ENCODE measurements around the gene PRR35.

PRR35 gene

GRCh38 chr16:560204-560700, at the start of gene PRR35:
TSS of gene PRR35 (plus strand) at chr16:560394. CDS start at chr16:563295, 2,901 bp downstream.
- DNase-seq: no peak

- DNase-seq: no peak
Observed at GRCh38 chr16:512802-513201, 47.4 kb upstream of the PRR35 start.

GRCh38 chr16:513950-514349, 46.2 kb upstream of the PRR35 start:
- DNase-seq: no peak

- DNase-seq: no peak
Observed at GRCh38 chr16:515175-515938, 44.8 kb upstream of the PRR35 start.

- no peak for DNase-seq
Observed at GRCh38 chr16:515939-516226, 44.3 kb upstream of the PRR35 start.

- no peak for DNase-seq
Observed at GRCh38 chr16:516301-516700, 43.9 kb upstream of the PRR35 start.

- no peak for DNase-seq
Observed at GRCh38 chr16:518858-519257, 41.3 kb upstream of the PRR35 start.

- DNase-seq: no peak
Observed at GRCh38 chr16:519425-519824, 40.8 kb upstream of the PRR35 start.

- no peak for DNase-seq
Observed at GRCh38 chr16:519841-520687, 40.1 kb upstream of the PRR35 start.

GRCh38 chr16:520847-521246, 39.3 kb upstream of the PRR35 start:
- no peak for DNase-seq

- DNase-seq: no peak
Observed at GRCh38 chr16:521381-522210, 38.6 kb upstream of the PRR35 start.

GRCh38 chr16:522320-523096, 37.7 kb upstream of the PRR35 start:
- DNase-seq: no peak

GRCh38 chr16:523097-523741, 37.0 kb upstream of the PRR35 start:
- no peak for DNase-seq

- DNase-seq: no peak
Observed at GRCh38 chr16:524274-525040, 35.7 kb upstream of the PRR35 start.

GRCh38 chr16:525123-525519, 35.1 kb upstream of the PRR35 start:
- DNase-seq: no peak

- DNase-seq: peak; percentile 63 to 64
Observed at GRCh38 chr16:525520-526180, 34.5 kb upstream of the PRR35 start.

- DNase-seq: peak; percentile 19 to 21
Observed at GRCh38 chr16:526181-527014, 33.8 kb upstream of the PRR35 start.

- peak; percentile 76 to 84 for DNase-seq
Observed at GRCh38 chr16:527015-527903, 32.9 kb upstream of the PRR35 start, which contains the start of gene CAPN15. TSS of gene CAPN15 (plus strand) at chr16:527712. CDS start at chr16:546839, 19,127 bp downstream.

All from stimulated activated CD4-positive, alpha-beta T cell treated with anti-CD3 and anti-CD28 coated beads, Interleukin-2, amount 100 ng/mL, for 48 hours (primary cell).